ENCODE measurements around the gene CNNM4. TPM values are rescaled to one million over a fixed set of nuclear protein-coding genes. Genes with fewer than 3 reads are reported as not detected.
A peak's percentile ranks its signal among the peaks of the same experiment; 100 is the strongest.

The CNNM4 gene
- total RNA-seq, 1 donor from 2014 or later = 2.7 TPM

DNA sequence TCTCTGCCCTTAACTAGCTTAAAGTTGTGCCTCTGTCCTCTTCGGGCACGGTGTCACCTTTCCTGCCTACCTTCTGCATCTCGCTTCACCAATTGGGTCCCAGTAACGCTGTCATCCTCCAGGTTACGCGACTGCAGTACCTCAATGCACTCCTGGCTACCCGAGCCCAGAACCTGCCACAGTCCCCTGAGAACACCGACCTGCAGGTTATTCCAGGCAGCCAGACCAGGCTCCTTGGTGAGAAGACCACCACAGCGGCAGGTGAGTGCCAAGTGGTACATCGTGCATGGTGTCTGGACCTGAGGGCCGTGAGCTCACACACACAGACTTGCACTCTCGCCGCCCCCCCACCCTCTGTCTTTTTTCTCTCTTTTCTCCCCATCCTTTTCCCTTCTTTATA lies 68.2 kb downstream of the CNNM4 start:
- H3K4me1 ChIP-seq = no peaks in the 10 kb centered on the region
- no peak overlapping the region for H3K4me3 ChIP-seq
- intact Hi-C loops (cut with DNase I) = no loop called here
- H3K9me3 ChIP-seq = no peaks in the 10 kb centered on the region
- peaks cover 73 to 85% of the 10 kb centered on the region in 2 donors for H3K36me3 ChIP-seq
- H3K27me3 ChIP-seq = no peaks in the 10 kb centered on the region
- DNase-seq (ENCODE audit: low spot score in 2 of 2) = no peak
- no peak overlapping the region for H3K27ac ChIP-seq
- no peak for TF ChIP-seq CTCF (IDR thresholded peaks at IDR 0.05)

- intact Hi-C loops (cut with DNase I) = no loop called here
- TF ChIP-seq CTCF (IDR thresholded peaks at IDR 0.05) = no peak
- H3K9me3 ChIP-seq = no peaks in the 10 kb centered on the region
- no peaks in the 10 kb centered on the region for H3K4me1 ChIP-seq
- H3K4me3 ChIP-seq = no peak overlapping the region
- H3K36me3 ChIP-seq = peaks cover 68 to 81% of the 10 kb centered on the region in 2 donors
- H3K27ac ChIP-seq = no peak overlapping the region
- no peaks in the 10 kb centered on the region for H3K27me3 ChIP-seq
- no peak for DNase-seq (ENCODE audit: low spot score in 2 of 2)
These were observed 69.4 kb downstream of the CNNM4 start for GRCh38 chr2:96830044-96830562.

DNA sequence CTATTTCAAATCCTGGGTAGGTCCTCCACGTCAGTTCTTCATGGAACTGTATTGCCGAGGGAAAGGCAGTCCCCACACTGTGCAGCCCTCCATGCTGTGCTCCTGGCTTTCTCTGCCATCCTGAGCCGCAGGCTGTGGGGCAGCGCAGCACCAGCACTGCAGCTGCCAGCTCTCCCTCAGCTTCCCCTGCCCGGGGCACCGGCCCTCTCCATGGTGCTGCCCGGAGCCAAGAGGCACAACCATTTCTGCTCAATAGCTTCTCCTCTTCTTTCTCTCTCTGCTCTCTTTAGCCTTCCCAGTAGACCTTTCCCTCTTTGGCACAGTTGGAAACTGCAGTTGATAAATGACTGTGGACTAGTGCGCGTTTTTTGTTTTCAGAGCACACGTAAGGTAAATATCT lies 71.0 kb downstream of the CNNM4 start:
- Histone ChIP-seq H3K27me3 (no peaks in the 10 kb centered on the region), H3K9me3 (no peaks in the 10 kb centered on the region), H3K4me3 (no peak overlapping the region), H3K36me3 (peaks cover 58 to 67% of the 10 kb centered on the region in 2 donors), H3K4me1 (no peaks in the 10 kb centered on the region), H3K27ac (no peak overlapping the region)
- no peak for TF ChIP-seq CTCF (IDR thresholded peaks at IDR 0.05)
- intact Hi-C loops (cut with DNase I) = no loop called here
- no peak for DNase-seq (ENCODE audit: low spot score in 2 of 2)

DNA sequence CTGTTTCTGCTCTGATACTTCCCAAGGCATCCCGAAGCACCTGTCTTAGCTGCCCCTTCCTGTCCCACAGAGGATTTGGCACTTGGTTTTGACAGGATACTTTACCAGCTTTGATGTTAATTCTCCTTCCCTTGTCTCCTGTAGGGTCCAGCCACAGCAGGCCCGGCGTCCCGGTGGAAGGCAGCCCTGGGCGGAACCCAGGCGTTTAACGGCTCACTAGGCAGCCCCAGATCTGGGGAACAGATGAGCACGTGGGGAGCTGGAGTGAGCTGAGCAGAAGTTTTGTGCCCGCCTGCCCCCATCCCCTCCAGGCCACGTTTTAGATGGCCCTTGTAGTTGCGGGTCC lies 71.7 kb downstream of the CNNM4 start:
- peaks cover 55 to 62% of the 10 kb centered on the region in 2 donors for H3K36me3 ChIP-seq
- intact Hi-C loops (cut with DNase I) = no loop called here
- H3K27ac ChIP-seq = no peak overlapping the region
- H3K4me3 ChIP-seq = no peak overlapping the region
- H3K9me3 ChIP-seq = no peaks in the 10 kb centered on the region
- TF ChIP-seq CTCF (IDR thresholded peaks at IDR 0.05) = no peak
- H3K27me3 ChIP-seq = no peaks in the 10 kb centered on the region
- DNase-seq (ENCODE audit: low spot score in 2 of 2) = no peak
- no peaks in the 10 kb centered on the region for H3K4me1 ChIP-seq

DNA sequence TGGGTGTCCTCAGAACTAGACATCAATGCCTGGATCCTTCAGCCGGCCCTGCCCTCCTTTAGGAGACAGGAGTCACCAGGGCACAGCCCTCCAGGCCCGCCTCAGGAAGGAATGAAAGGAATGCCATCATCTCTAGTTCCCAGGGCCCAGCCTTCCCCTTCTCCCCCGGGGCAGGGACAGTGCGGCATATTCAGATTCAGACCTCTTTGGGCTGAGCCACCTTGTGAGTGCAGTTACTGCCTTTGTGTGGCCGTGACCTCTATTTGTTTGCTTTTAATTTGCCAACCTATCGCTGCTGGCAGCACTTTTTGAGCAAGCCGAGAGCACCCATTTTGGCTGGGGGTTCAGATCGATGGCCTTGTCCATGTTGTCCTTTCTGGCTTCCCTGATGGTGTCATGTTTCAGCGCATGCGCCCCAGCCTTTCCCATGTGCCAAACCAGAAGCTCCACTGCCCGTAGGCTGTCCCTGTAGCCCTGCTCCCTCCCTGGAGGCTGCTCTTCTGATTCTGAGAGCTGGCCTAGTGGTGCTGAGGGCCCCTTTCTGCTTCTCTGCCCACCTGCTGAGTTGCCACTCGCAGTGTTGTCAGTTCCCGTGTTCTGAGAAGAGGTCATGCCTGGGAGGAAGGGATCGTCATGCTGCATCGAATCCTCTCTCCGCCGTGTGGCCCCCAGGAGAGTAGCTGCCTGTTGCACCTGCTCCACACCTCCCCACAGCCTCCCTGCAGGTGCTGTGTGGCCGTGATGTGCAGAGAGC lies 72.2 kb downstream of the CNNM4 start:
- no peak overlapping the region for H3K4me3 ChIP-seq
- H3K4me1 ChIP-seq = no peaks in the 10 kb centered on the region
- intact Hi-C loops (cut with DNase I) = no loop called here
- H3K27ac ChIP-seq = peak overlapping the region in 1 of 2 donors; percentile 6
- TF ChIP-seq CTCF (IDR thresholded peaks at IDR 0.05) = no peak
- H3K36me3 ChIP-seq = peaks cover 51 to 61% of the 10 kb centered on the region in 2 donors
- H3K27me3 ChIP-seq = no peaks in the 10 kb centered on the region
- no peaks in the 10 kb centered on the region for H3K9me3 ChIP-seq
- DNase-seq (ENCODE audit: low spot score in 2 of 2) = no peak

Measured in ascending aorta (tissue), 2 donors.